H1 (cell line): Measurements from ENCODE around the gene HAVCR1. TPM values are rescaled to one million over a fixed set of nuclear protein-coding genes. Genes with fewer than 3 reads are reported as not detected.

Experiments used
- polyA plus RNA-seq, 7 experiments: library from polyadenylated mRNA; depleted of rRNA in 3 of 7; stranded (reverse) in 5 of 7; unstranded in 2 of 7; fragments of >200 nt in 5 of 7; fragments of 200-250 nt in 2 of 7; gene quantifications; 1 replicate in 5 of 7; 2 replicates in 1 of 7; 4 replicates in 1 of 7; pipeline versions ENCODE4 v1.2.1 to v1.2.3, GENCODE V29; 2011 to 2013; ENCODE audit warnings: missing spikeins in 2 of 7, mixed read lengths in 2 of 7
- total RNA-seq: library from RNA; stranded (reverse); fragmentation: NEBNext Ultra II Directional; extraction: Animal tissue kit (Norgen Biotek cat#: 25700); gene quantifications from 2 replicates; pipeline ENCODE4 v1.2.1, GENCODE V29; 2021

Gene HAVCR1
- total and polyA plus RNA-seq, 2 of the 8 experiments (the other 6 are each of a cell fraction or from before 2014, with no cell fraction given): not detected

Other genes starting within 250 kb of the HAVCR1 start
- not detected in 2 replicates for gene PPP1R2B, start 208.8 kb downstream of the HAVCR1 start, total RNA-seq
- gene PPP1R2B, start 208.8 kb downstream of the HAVCR1 start, polyA plus RNA-seq (2011; rRNA removed): not detected in 2 replicates
- not detected in 2 replicates for gene TIMD4, start 95.9 kb downstream of the HAVCR1 start, total RNA-seq
- not detected in 2 replicates for gene TIMD4, start 95.9 kb downstream of the HAVCR1 start, polyA plus RNA-seq (2011; rRNA removed)
- 0.11 TPM in 1 of 2 replicates, not detected in the other for gene HAVCR2, start 49.9 kb upstream of the HAVCR1 start, total RNA-seq
- gene HAVCR2, start 49.9 kb upstream of the HAVCR1 start, polyA plus RNA-seq (2011; rRNA removed): 0.03 and 0.06 TPM in 2 replicates
- gene MED7, start 83.7 kb upstream of the HAVCR1 start, total RNA-seq: 8.3 and 9.5 TPM in 2 replicates
- 3.3 and 6.9 TPM in 2 replicates for gene MED7, start 83.7 kb upstream of the HAVCR1 start, polyA plus RNA-seq (2011; rRNA removed)
- not detected in 2 replicates for gene GARIN3, start 107.1 kb upstream of the HAVCR1 start, total RNA-seq
- not detected in 2 replicates for gene GARIN3, start 107.1 kb upstream of the HAVCR1 start, polyA plus RNA-seq (2011; rRNA removed)
- not detected in 2 replicates for gene ITK, start 121.7 kb upstream of the HAVCR1 start, total RNA-seq
- gene ITK, start 121.7 kb upstream of the HAVCR1 start, polyA plus RNA-seq (2011; rRNA removed): 0.05 TPM in 1 of 2 replicates, not detected in the other
- 80.6 and 85.3 TPM in 2 replicates for gene CYFIP2, start 207.0 kb upstream of the HAVCR1 start, total RNA-seq
- gene CYFIP2, start 207.0 kb upstream of the HAVCR1 start, polyA plus RNA-seq (2011; rRNA removed): 45.1 and 60.6 TPM in 2 replicates